Osteocyte (in vitro differentiated cells): ENCODE measurements around the gene CCDC134. TPM values are rescaled to one million over a fixed set of nuclear protein-coding genes. Genes with fewer than 3 reads are reported as not detected.

Experiments used
- DNase-seq: peaks from one replicate; pipeline ENCODE4 v3.0.0; 2021; ENCODE audit warnings: mixed read lengths; ENCODE audit not compliant: unreplicated experiment; ENCODE audit errors: extremely low spot score
- H3K27ac Mint-ChIP-seq: one replicate; pipeline ENCODE4 v1.8.0; 2021; ENCODE audit warnings: mild to moderate bottlenecking, mixed read lengths; ENCODE audit not compliant: unreplicated experiment
- H3K27me3 Mint-ChIP-seq: one replicate; pipeline ENCODE4 v1.8.0; 2021; ENCODE audit warnings: mixed read lengths; ENCODE audit not compliant: unreplicated experiment
- H3K36me3 Mint-ChIP-seq: one replicate; pipeline ENCODE4 v1.8.0; 2021; ENCODE audit warnings: mixed read lengths; ENCODE audit not compliant: unreplicated experiment
- H3K4me1 Mint-ChIP-seq: one replicate; pipeline ENCODE4 v1.8.0; 2021; ENCODE audit warnings: mixed read lengths; ENCODE audit not compliant: unreplicated experiment
- H3K4me3 Mint-ChIP-seq: one replicate; pipeline ENCODE4 v1.8.0; 2021; ENCODE audit warnings: mild to moderate bottlenecking, moderate library complexity, mixed read lengths; ENCODE audit not compliant: unreplicated experiment
- H3K9me3 Mint-ChIP-seq: one replicate; pipeline ENCODE4 v1.8.0; 2021; ENCODE audit warnings: mixed read lengths; ENCODE audit not compliant: unreplicated experiment
- CTCF ChIP-seq: fragments of 200-600 bp; sonication (generic); IDR thresholded peaks from 2 replicates; pipeline ENCODE4 v1.5.0; 2021; ENCODE audit warnings: antibody characterized with exemption, mild to moderate bottlenecking, moderate library complexity
- long read RNA-seq: library from polyadenylated mRNA; unstranded; transcript quantifications from one replicate; pipeline ENCODE4 v2.0.0, GENCODE V29; 2021
- total RNA-seq: library from RNA; stranded (reverse); gene quantifications from 2 replicates; pipeline ENCODE4 v1.2.1, GENCODE V29; 2021

Gene CCDC134
- total RNA-seq = 7.8 and 10.0 TPM in 2 replicates
- long read RNA-seq, partial matches to known transcripts = 0 of 5 reads
- long read RNA-seq, other reads (novel, unspliced or antisense) = 1 of 5 reads

GRCh38 chr22:41800348-41801146 lies at the start of gene CCDC134:
TSS of gene CCDC134 (plus strand) at chr22:41800679. CDS start at chr22:41808891, 8,212 bp downstream.
- peak; percentile 97 for DNase-seq
- Mint-ChIP-seq H3K27ac (peak within 1 kb of the TSS; percentile 95), H3K36me3 (no peaks in the 10 kb centered on the region), H3K4me3 (peak within 1 kb of the TSS; percentile 99), H3K27me3 (no peaks in the 10 kb centered on the region), H3K4me1 (peaks cover 20% of the 10 kb centered on the region), H3K9me3 (no peaks in the 10 kb centered on the region)
- no peak for TF ChIP-seq CTCF

- Mint-ChIP-seq H3K9me3 (no peaks in the 10 kb centered on the region), H3K27ac (no peak overlapping the region), H3K36me3 (no peaks in the 10 kb centered on the region), H3K27me3 (peaks cover 23% of the 10 kb centered on the region), H3K4me1 (no peaks in the 10 kb centered on the region), H3K4me3 (no peak overlapping the region)
- no peak for TF ChIP-seq CTCF
- DNase-seq = no peak
Observed at GRCh38 chr22:41752011-41752970, 48.2 kb upstream of the CCDC134 start.

GRCh38 chr22:41753984-41754383 lies 46.5 kb upstream of the CCDC134 start:
- DNase-seq = no peak
- H3K9me3 Mint-ChIP-seq = no peaks in the 10 kb centered on the region
- no peak overlapping the region for H3K4me3 Mint-ChIP-seq
- no peak for TF ChIP-seq CTCF
- H3K27ac Mint-ChIP-seq = no peak overlapping the region
- no peaks in the 10 kb centered on the region for H3K4me1 Mint-ChIP-seq
- H3K36me3 Mint-ChIP-seq = no peaks in the 10 kb centered on the region
- H3K27me3 Mint-ChIP-seq = peaks cover 23% of the 10 kb centered on the region

GRCh38 chr22:41757502-41757901 lies 43.0 kb upstream of the CCDC134 start:
- Mint-ChIP-seq H3K27ac (no peak overlapping the region), H3K9me3 (no peaks in the 10 kb centered on the region), H3K4me1 (no peaks in the 10 kb centered on the region), H3K36me3 (no peaks in the 10 kb centered on the region), H3K27me3 (peaks cover 8% of the 10 kb centered on the region), H3K4me3 (no peak overlapping the region)
- DNase-seq = no peak
- TF ChIP-seq CTCF = no peak
